GM12891 (cell line): ENCODE measurements around the gene SLC9A9.
A peak's percentile ranks its signal among the peaks of the same experiment; 100 is the strongest.

Source experiments
- DNase-seq: peaks from one replicate; pipeline ENCODE4 v3.0.0; 2011; ENCODE audit warnings: low spot score; ENCODE audit not compliant: insufficient read length
- FAIRE-seq: peaks from 2 replicates; lab custom pipeline; 2011; peaks lifted over from hg19 to GRCh38; lab: Jason Lieb, UNC
- PAX5 ChIP-seq: IDR thresholded peaks from 2 replicates; pipeline ENCODE4 v1.6.1; 2011; ENCODE audit warnings: low read length, moderate library complexity, mild to moderate bottlenecking; ENCODE audit not compliant: insufficient read depth, severe bottlenecking
- POLR2A ChIP-seq: IDR thresholded peaks from 2 replicates; pipeline ENCODE4 v1.6.1; 2011; ENCODE audit warnings: low read depth, low read length, control low read depth
- POLR2AphosphoS5 ChIP-seq: IDR thresholded peaks from 2 replicates; pipeline ENCODE4 v1.6.1; 2011; ENCODE audit warnings: low read depth, low read length, control low read depth
- POU2F2 ChIP-seq: IDR thresholded peaks from 2 replicates; pipeline ENCODE4 v1.6.1; 2011; ENCODE audit warnings: low read depth, mild to moderate bottlenecking, control low read depth, low read length, moderate library complexity
- SPI1 ChIP-seq: IDR thresholded peaks from 2 replicates; pipeline ENCODE4 v1.6.1; 2011; ENCODE audit warnings: low read depth, low read length, control low read depth
- TAF1 ChIP-seq: IDR thresholded peaks from 2 replicates; pipeline ENCODE4 v1.6.1; 2011; ENCODE audit warnings: low read depth, low read length, control low read depth

The SLC9A9 gene

DNA sequence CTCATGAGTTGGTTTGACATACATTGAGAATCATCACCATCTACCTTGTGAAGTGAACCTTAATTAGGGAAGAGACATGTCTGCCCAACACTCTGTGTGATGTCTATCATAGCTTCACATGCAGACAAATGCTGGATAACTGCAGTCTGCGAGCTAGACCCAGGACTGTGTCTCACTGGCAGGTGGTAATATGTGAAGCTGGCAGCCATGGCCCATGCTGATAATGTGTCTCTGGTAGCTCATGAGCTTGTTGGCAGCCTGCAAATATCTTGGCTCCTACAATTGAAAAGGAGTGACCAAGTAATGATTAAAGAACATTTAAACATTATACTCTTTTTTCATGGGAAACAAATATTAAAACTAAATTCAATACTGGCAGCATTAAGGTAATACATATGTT, 493.9 kb downstream of the SLC9A9 start:
- TF ChIP-seq TAF1, result no peak
- TF ChIP-seq POU2F2, result no peak
- no peak for TF ChIP-seq SPI1
- no peak for TF ChIP-seq POLR2A
- TF ChIP-seq PAX5, result no peak
- TF ChIP-seq POLR2AphosphoS5, result no peak
- no peak for DNase-seq
- FAIRE-seq, result peak; percentile 48

DNA sequence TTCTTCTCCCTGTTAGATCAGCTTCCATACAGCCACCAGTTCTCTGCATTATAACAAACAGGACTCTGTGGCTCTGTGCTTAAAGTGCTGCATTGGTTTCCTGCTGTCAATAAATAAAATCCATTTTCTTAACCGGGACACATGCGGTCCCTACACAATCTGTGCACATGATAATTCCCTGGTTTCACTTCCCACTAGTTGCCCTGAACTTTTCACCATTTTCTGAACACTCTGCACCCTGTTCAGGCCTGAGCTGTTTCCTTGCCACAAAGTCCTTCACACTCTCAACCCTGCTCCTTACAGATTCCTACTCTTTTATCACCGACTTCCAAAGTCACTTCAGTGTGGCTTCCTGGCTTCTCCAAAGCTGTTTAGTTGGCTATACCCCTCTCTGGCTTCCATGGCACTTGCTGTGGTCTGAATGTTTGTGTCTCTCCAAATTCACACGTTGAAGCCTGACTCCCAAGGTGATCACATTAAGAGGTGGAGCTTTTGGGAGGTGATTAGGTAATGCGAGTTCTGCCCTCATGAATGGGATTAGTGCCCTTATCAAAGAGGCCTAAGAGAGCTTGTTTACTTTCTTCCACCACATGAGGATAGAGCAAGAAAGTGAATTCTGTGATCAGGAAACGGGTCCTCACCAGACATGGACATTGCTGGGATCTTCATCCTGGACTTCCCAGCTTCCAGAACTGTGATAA, 495.3 kb downstream of the SLC9A9 start:
- peak; percentile 52; the same call in 1 of the 2 replicates for TF ChIP-seq SPI1
- TF ChIP-seq POU2F2, result no peak
- no peak for TF ChIP-seq TAF1
- DNase-seq, result no peak
- FAIRE-seq, result peak; percentile 60

DNA sequence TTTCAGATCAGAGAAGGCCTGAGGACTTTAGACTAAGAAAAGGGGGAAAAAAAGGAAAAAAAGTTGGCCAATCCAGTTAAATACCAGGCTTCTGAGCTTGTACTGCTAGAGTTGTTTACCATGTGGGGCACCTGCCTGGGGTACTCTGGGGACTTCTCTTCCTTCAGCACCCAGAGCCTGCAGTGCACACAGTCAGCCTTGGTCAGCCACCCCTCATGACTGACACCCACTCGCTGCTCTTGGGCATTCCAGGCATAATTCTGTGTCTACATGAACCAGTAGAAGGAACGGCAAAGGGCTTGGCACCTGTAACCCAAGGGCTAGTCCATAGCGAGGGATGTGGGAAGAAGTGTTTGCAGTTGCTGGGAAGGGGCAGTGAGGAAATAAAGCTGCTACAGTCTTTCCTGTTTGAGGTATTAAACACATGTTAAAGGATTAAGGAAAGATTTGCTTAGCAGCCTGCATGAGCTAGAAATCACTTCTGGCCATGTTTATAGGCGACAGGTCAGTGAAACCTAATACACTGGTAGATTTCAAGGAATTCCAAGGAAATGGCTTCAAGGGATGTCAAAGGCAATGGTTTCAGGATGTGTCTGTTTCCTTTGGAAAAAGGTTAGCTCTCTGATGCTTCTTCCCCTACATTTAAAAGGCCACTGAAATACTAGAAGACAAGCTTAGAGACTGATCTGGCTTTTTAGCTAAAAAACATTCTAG, 496.2 kb downstream of the SLC9A9 start:
- no peak for FAIRE-seq
- no peak for DNase-seq
- TF ChIP-seq POLR2A, result no peak

GRCh38 chr3:143351354-143351753, 496.9 kb downstream of the SLC9A9 start:
- DNase-seq (no peak), FAIRE-seq (no peak)
- no peak for TF ChIP-seq PAX5
- TF ChIP-seq SPI1, result no peak
- no peak for TF ChIP-seq POLR2A
- TF ChIP-seq POLR2AphosphoS5, result no peak
- no peak for TF ChIP-seq POU2F2

- no peak for TF ChIP-seq POLR2A
- TF ChIP-seq SPI1, result no peak
- TF ChIP-seq POLR2AphosphoS5, result no peak
- no peak for TF ChIP-seq POU2F2
- TF ChIP-seq PAX5, result no peak
- no peak for TF ChIP-seq TAF1
- FAIRE-seq, result peak; percentile 63
- DNase-seq, result no peak
These were observed 498.8 kb downstream of the SLC9A9 start for GRCh38 chr3:143349455-143349854.

DNA sequence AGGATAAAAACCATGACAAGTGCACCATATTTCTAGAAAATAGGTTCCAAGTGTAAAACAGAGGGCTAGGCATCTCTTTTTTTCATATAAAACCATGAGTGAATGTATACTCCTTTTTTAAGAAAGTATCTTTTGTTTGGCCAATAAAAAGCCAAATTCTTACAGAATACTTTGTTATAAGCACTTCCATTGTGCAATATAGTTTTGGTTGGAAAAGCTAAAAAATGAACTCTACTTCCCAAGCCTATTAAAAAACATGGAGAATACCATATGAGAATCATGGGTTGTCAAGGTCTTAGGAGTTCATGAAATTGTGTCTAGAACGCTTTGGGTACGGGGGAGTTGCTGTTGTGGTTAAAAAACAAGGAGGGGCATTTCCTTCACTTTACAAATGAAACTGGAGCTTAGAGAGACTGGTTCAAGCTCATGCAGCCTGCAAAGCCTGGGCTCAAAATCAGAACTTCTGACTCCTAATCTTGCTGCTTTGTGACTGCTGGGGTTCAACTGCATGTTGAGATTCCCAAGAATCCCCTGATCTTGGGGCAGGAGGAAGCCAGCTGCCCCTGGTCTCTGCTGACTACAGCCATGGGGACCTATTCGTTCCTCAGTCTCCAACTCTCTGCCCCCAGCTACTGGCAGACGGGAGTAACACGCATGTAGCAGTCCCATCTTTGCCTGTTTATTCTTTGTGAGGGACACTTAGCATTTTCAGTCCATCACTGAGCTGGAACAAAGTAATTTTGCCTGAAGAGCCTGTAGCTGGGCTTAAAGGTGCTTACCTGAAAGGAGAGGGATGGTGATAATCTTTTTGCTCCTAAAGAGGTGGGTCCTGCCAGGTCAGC, 499.6 kb downstream of the SLC9A9 start:
- DNase-seq (no peak), FAIRE-seq (peak; percentile 23)
- TF ChIP-seq SPI1 (no peak), TAF1 (no peak)

GRCh38 chr3:143344516-143345165, 503.6 kb downstream of the SLC9A9 start:
- FAIRE-seq (no peak), DNase-seq (no peak)
- TF ChIP-seq SPI1, result no peak
- no peak for TF ChIP-seq TAF1
- no peak for TF ChIP-seq POLR2A
- no peak for TF ChIP-seq POLR2AphosphoS5
- no peak for TF ChIP-seq POU2F2
- no peak for TF ChIP-seq PAX5

DNA sequence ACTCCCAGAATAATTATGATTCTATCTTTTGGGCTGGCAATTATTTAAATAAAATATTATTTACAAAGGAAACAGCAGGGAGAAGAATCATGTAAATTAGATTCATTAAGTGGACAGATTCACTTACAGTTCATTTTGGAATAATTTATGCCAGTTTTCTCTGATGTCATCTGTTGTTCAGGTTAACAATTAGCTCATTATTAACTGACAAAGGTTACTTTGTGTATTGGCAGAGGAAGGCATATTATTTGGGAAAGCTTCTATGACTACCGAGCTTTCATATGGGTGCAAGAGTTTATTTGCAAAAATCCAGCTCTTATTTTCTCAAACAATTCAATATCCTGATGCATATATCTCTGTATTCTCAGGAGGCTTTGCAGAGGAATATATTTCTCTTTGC, 504.3 kb downstream of the SLC9A9 start:
- DNase-seq, result no peak
- TF ChIP-seq POU2F2, result no peak
- no peak for TF ChIP-seq POLR2A
- no peak for TF ChIP-seq TAF1
- no peak for TF ChIP-seq SPI1
- TF ChIP-seq PAX5, result no peak
- TF ChIP-seq POLR2AphosphoS5, result no peak
- FAIRE-seq, result no peak

GRCh38 chr3:143343031-143343430, 505.2 kb downstream of the SLC9A9 start:
- FAIRE-seq (peak; percentile 43), DNase-seq (no peak)
- TF ChIP-seq POU2F2, result no peak
- no peak for TF ChIP-seq SPI1
- no peak for TF ChIP-seq POLR2A
- TF ChIP-seq PAX5, result no peak
- TF ChIP-seq POLR2AphosphoS5, result no peak
- no peak for TF ChIP-seq TAF1
